H1 (cell line): ENCODE results near the gene RPAP3. TPM values are rescaled to one million over a fixed set of nuclear protein-coding genes. Genes with fewer than 3 reads are reported as not detected.

Experiments used
- CTCF ChIA-PET: fragments of 300-600 bp; sonication (Branson Sonifier 250); formaldehyde crosslinking; loops from one replicate; lab custom pipeline; 2021; ENCODE audit not compliant: partially characterized antibody; lab: Charles Lee
- POLR2A ChIA-PET: fragments of 300-600 bp; sonication (Branson Sonifier 250); formaldehyde crosslinking; loops from one replicate; lab custom pipeline; 2021; ENCODE audit warnings: inconsistent platforms; ENCODE audit not compliant: partially characterized antibody; lab: Charles Lee
- DNase-seq, 2 experiments: peaks; one replicate each; pipeline versions ENCODE4 v3.0.0 to v3.0.0-alpha.2; 2010 to 2022; ENCODE audit warnings: low spot score in 2 of 2, low read depth in 1 of 2, mixed read lengths in 1 of 2
- FAIRE-seq: peaks from 2 replicates; lab custom pipeline; 2011; peaks lifted over from hg19 to GRCh38; lab: Jason Lieb, UNC
- H2AFZ ChIP-seq: 2 replicates; pipeline ENCODE4 v1.8.1; 2012; ENCODE audit warnings: low read length, inconsistent platforms
- H2AK5ac ChIP-seq: 2 replicates; pipeline ENCODE4 v1.6.1; 2013; ENCODE audit warnings: low read depth, low read length
- H2BK120ac ChIP-seq: replicated peaks from 2 replicates; pipeline ENCODE3; 2013; ENCODE audit warnings: low read depth, low read length, inconsistent platforms
- H2BK12ac ChIP-seq: 2 replicates; pipeline ENCODE4 v1.6.1; 2013; ENCODE audit warnings: low read depth, low read length
- H2BK15ac ChIP-seq: 2 replicates; pipeline ENCODE4 v1.6.1; 2013; ENCODE audit warnings: low read length
- H2BK20ac ChIP-seq: 2 replicates; pipeline ENCODE4 v1.6.1; 2013; ENCODE audit warnings: low read length
- H2BK5ac ChIP-seq: 2 replicates; pipeline ENCODE4 v1.6.1; 2013; ENCODE audit warnings: low read depth, low read length
- H3K14ac ChIP-seq: 2 replicates; pipeline ENCODE4 v1.6.1; 2013; ENCODE audit warnings: inconsistent platforms; ENCODE audit not compliant: insufficient read length
- H3K18ac ChIP-seq: 2 replicates; pipeline ENCODE4 v1.6.1; 2013; ENCODE audit warnings: low read length; ENCODE audit errors: extremely low read depth
- H3K23ac ChIP-seq: 2 replicates; pipeline ENCODE4 v1.6.1; 2013; ENCODE audit warnings: inconsistent platforms; ENCODE audit not compliant: insufficient read length
- H3K23me2 ChIP-seq: 2 replicates; pipeline ENCODE4 v1.6.1; 2013; ENCODE audit warnings: low read depth, low read length
- H3K27ac ChIP-seq: 2 replicates; pipeline ENCODE4 v1.6.1; 2011; ENCODE audit warnings: low read depth, low read length, inconsistent platforms
- H3K27me3 ChIP-seq, 4 experiments: replicated peaks in 1 of 4; 1 replicate in 1 of 4; 2 replicates in 3 of 4; pipeline versions ENCODE4 v1.6.1 to v1.8.1; 2011 to 2013; ENCODE audit warnings: low read length in 3 of 4, mild to moderate bottlenecking in 3 of 4, inconsistent platforms in 2 of 4, mixed read lengths in 2 of 4, moderate library complexity in 1 of 4; ENCODE audit not compliant: control insufficient read depth in 3 of 4, insufficient read depth in 3 of 4; ENCODE audit errors: extremely low read depth in 1 of 4
- H3K36me3 ChIP-seq, 4 experiments: 2 replicates each; pipeline versions ENCODE4 v1.6.1 to v1.8.1; 2011 to 2013; ENCODE audit warnings: mild to moderate bottlenecking in 4 of 4, low read length in 3 of 4, moderate library complexity in 2 of 4, control low read depth in 1 of 4, inconsistent platforms in 1 of 4; ENCODE audit not compliant: insufficient read depth in 4 of 4, control insufficient read depth in 2 of 4
- H3K4ac ChIP-seq: replicated peaks from 2 replicates; pipeline ENCODE3; 2013; ENCODE audit warnings: low read length, low read depth, mixed read lengths, inconsistent platforms; ENCODE audit not compliant: insufficient read length
- H3K4me1 ChIP-seq, 4 experiments: replicated peaks in 1 of 4; 1 replicate in 1 of 4; 2 replicates in 3 of 4; pipeline versions ENCODE4 v1.6.1 to v1.8.1; 2011 to 2013; ENCODE audit warnings: low read length in 3 of 4, inconsistent platforms in 2 of 4, mixed read lengths in 1 of 4; ENCODE audit not compliant: insufficient read depth in 4 of 4, control insufficient read depth in 3 of 4
- H3K4me2 ChIP-seq, 2 experiments: 2 replicates each; pipeline versions ENCODE4 v1.6.1 to v1.8.1; 2011 to 2013; ENCODE audit warnings: low read depth in 2 of 2, low read length in 2 of 2, control low read depth in 1 of 2, inconsistent platforms in 1 of 2, mild to moderate bottlenecking in 1 of 2; ENCODE audit not compliant: insufficient read depth in 1 of 2
- H3K4me3 ChIP-seq, 4 experiments: fragments of 200-600, 300-600 bp in 1 of 4; sonication (generic), shearing (Covaris generic), sonication (Bioruptor Twin) in 1 of 4; 2 replicates each; pipeline versions ENCODE4 v1.5.1 to v1.8.1; 2011 to 2016; ENCODE audit warnings: low read length in 4 of 4, low read depth in 3 of 4, control low read depth in 2 of 4, inconsistent platforms in 2 of 4, mild to moderate bottlenecking in 2 of 4, mixed read lengths in 1 of 4, moderate library complexity in 1 of 4; ENCODE audit not compliant: insufficient read depth in 2 of 4; ENCODE audit errors: extremely low read depth in 1 of 4
- H3K56ac ChIP-seq: replicated peaks from 2 replicates; pipeline ENCODE3; 2013; ENCODE audit warnings: low read depth, mild to moderate bottlenecking, mixed read lengths, low read length, inconsistent platforms; ENCODE audit not compliant: insufficient read length
- H3K79me1 ChIP-seq: 2 replicates; pipeline ENCODE4 v1.6.1; 2013; ENCODE audit warnings: low read depth, low read length, control low read depth
- H3K79me2 ChIP-seq, 2 experiments: 2 replicates each; pipeline versions ENCODE4 v1.6.1 to v1.8.1; 2012 to 2013; ENCODE audit warnings: low read length in 2 of 2, mild to moderate bottlenecking in 2 of 2, inconsistent platforms in 1 of 2; ENCODE audit not compliant: insufficient read depth in 2 of 2, control insufficient read depth in 1 of 2
- H3K9ac ChIP-seq, 4 experiments: replicated peaks in 1 of 4; 1 replicate in 1 of 4; 2 replicates in 3 of 4; pipeline versions ENCODE4 v1.6.1 to v1.8.1; 2011 to 2013; ENCODE audit warnings: low read depth in 3 of 4, low read length in 3 of 4, control low read depth in 2 of 4, mild to moderate bottlenecking in 2 of 4, moderate library complexity in 2 of 4, inconsistent platforms in 1 of 4; ENCODE audit errors: extremely low read depth in 1 of 4
- H3K9me3 ChIP-seq, 2 experiments: 2 replicates each; pipeline versions ENCODE4 v1.6.1 to v1.8.1; 2012 to 2013; ENCODE audit warnings: mild to moderate bottlenecking in 2 of 2, moderate library complexity in 2 of 2, control low read depth in 1 of 2, inconsistent platforms in 1 of 2, low read depth in 1 of 2, low read length in 1 of 2, mixed read lengths in 1 of 2; ENCODE audit not compliant: insufficient read depth in 2 of 2
- H4K20me1 ChIP-seq, 2 experiments: replicated peaks in 1 of 2; 2 replicates each; pipeline versions ENCODE3 to v1.8.1; 2011 to 2013; ENCODE audit warnings: inconsistent platforms in 2 of 2, low read length in 2 of 2, mild to moderate bottlenecking in 1 of 2; ENCODE audit not compliant: insufficient read depth in 2 of 2, control insufficient read depth in 1 of 2
- H4K5ac ChIP-seq: 2 replicates; pipeline ENCODE4 v1.6.1; 2013; ENCODE audit warnings: low read length, low read depth, mixed read lengths, inconsistent platforms; ENCODE audit not compliant: insufficient read length
- H4K8ac ChIP-seq: 2 replicates; pipeline ENCODE4 v1.8.0; 2013; ENCODE audit warnings: mild to moderate bottlenecking, moderate library complexity, low read length, inconsistent platforms; ENCODE audit not compliant: insufficient read depth; ENCODE audit errors: extremely low read depth
- H4K91ac ChIP-seq: replicated peaks from 2 replicates; pipeline ENCODE3; 2013; ENCODE audit warnings: low read length, mixed read lengths, inconsistent platforms; ENCODE audit not compliant: insufficient read length
- JUN ChIP-seq: IDR thresholded peaks from 2 replicates; pipeline ENCODE4 v1.6.1; 2011; ENCODE audit warnings: low read depth, mild to moderate bottlenecking, improper control_type of control experiment, low read length
- POLR2AphosphoS5 ChIP-seq: IDR thresholded peaks from 2 replicates; pipeline ENCODE4 v1.6.1; 2011; ENCODE audit warnings: low read depth, low read length
- POU5F1 ChIP-seq: IDR thresholded peaks from 2 replicates; pipeline ENCODE4 v1.6.1; 2011; ENCODE audit warnings: low read depth, mild to moderate bottlenecking, low read length, moderate library complexity
- RNF2 ChIP-seq: fragments of 200-900, 300-1000 bp; sonication (generic); IDR thresholded peaks from 2 replicates; pipeline ENCODE4 v1.7.1; 2016; ENCODE audit warnings: borderline replicate concordance, low read depth, mild to moderate bottlenecking, antibody characterized with exemption, low read length; ENCODE audit not compliant: poor library complexity, severe bottlenecking; ENCODE audit errors: missing control alignments
- SIN3A ChIP-seq, 2 experiments: IDR thresholded peaks in 1 of 2; conservative IDR thresholded peaks in 1 of 2; 2 replicates each; pipeline ENCODE4 v1.6.1; 2011 to 2012; ENCODE audit warnings: low read length in 2 of 2, improper control_type of control experiment in 1 of 2, low read depth in 1 of 2, mild to moderate bottlenecking in 1 of 2
- WGBS, 2 experiments: shearing (Covaris generic) in 1 of 2; methylation state at CpG; one replicate each; pipeline versions ENCODE4 v1.1.6 to v1.1.7; 2013 to 2015; ENCODE audit warnings: low lambda C conversion rate in 2 of 2, mixed read lengths in 2 of 2, inconsistent platforms in 1 of 2, low coverage in 1 of 2, missing lambda C conversion rate in 1 of 2; ENCODE audit not compliant: insufficient replicate concordance in 2 of 2, insufficient coverage in 1 of 2, insufficient read length in 1 of 2; ENCODE audit errors: extremely low coverage in 1 of 2, missing lambda C conversion rate in 1 of 2; 5-methylcytosine and 5-hydroxymethylcytosine counted together
- polyA plus RNA-seq, 7 experiments: library from polyadenylated mRNA; depleted of rRNA in 3 of 7; stranded (reverse) in 5 of 7; unstranded in 2 of 7; fragments of >200 nt in 5 of 7; fragments of 200-250 nt in 2 of 7; gene quantifications; 1 replicate in 5 of 7; 2 replicates in 1 of 7; 4 replicates in 1 of 7; pipeline versions ENCODE4 v1.2.1 to v1.2.3, GENCODE V29; 2011 to 2013; ENCODE audit warnings: missing spikeins in 2 of 7, mixed read lengths in 2 of 7
- total RNA-seq: library from RNA; stranded (reverse); fragmentation: NEBNext Ultra II Directional; extraction: Animal tissue kit (Norgen Biotek cat#: 25700); gene quantifications from 2 replicates; pipeline ENCODE4 v1.2.1, GENCODE V29; 2021

RPAP3 gene
- total and polyA plus RNA-seq, 2 of the 8 experiments (the other 6 are each of a cell fraction or from before 2014, with no cell fraction given) = 6.4 to 60.5 TPM

- Histone ChIP-seq H3K56ac (no peak overlapping the region), H2BK120ac (no peak overlapping the region), H3K27me3 (no peaks in the 10 kb centered on the region; a peak in 1 of 7 replicates), H3K36me3 (no peaks in the 10 kb centered on the region), H3K79me2 (peaks cover 0 to 20% of the 10 kb centered on the region in 2 experiments; a peak in 3 of 4 replicates), H2AFZ (no peak overlapping the region), H2AK5ac (no peak overlapping the region), H4K8ac (no peak overlapping the region), H2BK20ac (no peak overlapping the region), H3K4ac (no peak overlapping the region), H2BK5ac (no peak overlapping the region), H4K5ac (no peak overlapping the region), H3K18ac (no peak overlapping the region), H3K23me2 (no peaks in the 10 kb centered on the region), H4K91ac (no peak overlapping the region), H3K4me2 (no peak overlapping the region), H3K14ac (no peak overlapping the region), H4K20me1 (no peaks in the 10 kb centered on the region), H3K4me3 (no peak overlapping the region), H2BK15ac (no peak overlapping the region), H2BK12ac (no peak overlapping the region), H3K9ac (no peak overlapping the region), H3K27ac (no peak overlapping the region), H3K9me3 (no peaks in the 10 kb centered on the region), H3K4me1 (peaks cover 0 to 3% (median 0%) of the 10 kb centered on the region in 4 experiments; a peak in 1 of 7 replicates), H3K79me1 (peaks cover 8% of the 10 kb centered on the region; the same call in 1 of the 2 replicates), H3K23ac (no peak overlapping the region)
- 84% methylated on average over 5 of the region's 5 CpGs; no CpG with 5 or more reads in 1 of the 2 experiments for WGBS, 2 experiments
- FAIRE-seq (no peak), DNase-seq (no peak)
- CTCF ChIA-PET = interaction anchor here (0.6 to 64.6 kb wide), 7 partner anchors 9 to 241 kb away, joined by 3 to 2442 read pairs (median 3); partner anchors contain the start of gene SLC48A1
- POLR2A ChIA-PET = interaction anchor here (0.9 kb wide), 1 partner anchor 15 kb away, joined by 3 read pairs; no protein-coding TSS in a partner anchor
- TF ChIP-seq RNF2 (no peak), JUN (no peak), POU5F1 (no peak), POLR2AphosphoS5 (no peak), SIN3A (conservative IDR thresholded peaks at IDR 0.05 in 1 of 2, IDR thresholded peaks at IDR 0.05 in 1 of 2; ENCODE audit: low read depth in 1 of 2, low read length in 2 of 2) (no peak)
Measured at GRCh38 chr12:47707905-47708543, 2.2 kb upstream of the RPAP3 start.
